Adrenal gland (tissue), 12 donors: Measurements from ENCODE around the gene ZNF616. TPM values are rescaled to one million over a fixed set of nuclear protein-coding genes. Genes with fewer than 3 reads are reported as not detected.

ENCODE experiments used
- DNase-seq, 7 donors: peaks; one replicate each; pipeline ENCODE4 v3.0.0-alpha.2; 2019 to 2020
- H3K27ac ChIP-seq, 5 donors: fragments of 200-600 bp; sonication (generic) in 4 of 5; 1 replicate in 3 of 5; 2 replicates in 2 of 5; pipeline versions ENCODE4 v1.5.1 to v1.8.0; 2016 to 2020; ENCODE audit warnings: mild to moderate bottlenecking in 1 of 5
- H3K27me3 ChIP-seq: fragments of 200-600 bp; 2 replicates; pipeline ENCODE4 v1.8.0; 2021
- H3K36me3 ChIP-seq, 2 donors: fragments of 200-600 bp; replicated peaks in 1 of 2; 1 replicate in 1 of 2; 2 replicates in 1 of 2; pipeline versions ENCODE4 v1.5.1 to v1.8.0; 2018 to 2022
- H3K4me1 ChIP-seq, 2 donors: fragments of 200-600 bp; replicated peaks in 1 of 2; 1 replicate in 1 of 2; 2 replicates in 1 of 2; pipeline versions ENCODE4 v1.5.1 to v1.8.0; 2018 to 2021
- H3K4me3 ChIP-seq, 4 donors: fragments of 200-600 bp; sonication (generic) in 3 of 4; one replicate each; pipeline ENCODE4 v1.5.1; 2016 to 2018
- H3K9me3 ChIP-seq, 3 donors: fragments of 200-600 bp; sonication (generic) in 1 of 3; replicated peaks in 1 of 3; 1 replicate in 2 of 3; 2 replicates in 1 of 3; pipeline versions ENCODE4 v1.5.1 to v1.8.0; 2016 to 2021
- CTCF ChIP-seq, 6 experiments: fragments of 450-650 bp in 4 of 6; fragments of 200-600 bp in 2 of 6; sonication (generic) in 1 of 6; IDR thresholded peaks; 1 replicate in 5 of 6; 2 replicates in 1 of 6; pipeline versions ENCODE4 v1.5.1 to v1.8.0; 2016 to 2021; ENCODE audit warnings: antibody characterized with exemption in 6 of 6, mild to moderate bottlenecking in 2 of 6, moderate library complexity in 1 of 6
- POLR2A ChIP-seq, 2 donors: fragments of 450-650 bp; IDR thresholded peaks; one replicate each; pipeline ENCODE4 v1.6.1; 2017; ENCODE audit warnings: antibody characterized with exemption in 2 of 2, mild to moderate bottlenecking in 2 of 2, moderate library complexity in 1 of 2
- WGBS, 4 donors: extraction: QIAGEN DNeasy Blood & Tissue Kit in 2 of 4; methylation state at CpG; one replicate each; pipeline versions ENCODE4 v1.1.5 to v1.1.7; 2013 to 2017; 5-methylcytosine and 5-hydroxymethylcytosine counted together
- intact Hi-C, 2 donors: fragments of 100-400 bp; cut with DNase I; formaldehyde crosslinking; loops; one replicate each; pipeline versions ENCODE4 v1.14.1 to v1.15.0; 2022 to 2023
- polyA plus RNA-seq, 3 donors: library from polyadenylated mRNA; stranded (reverse); fragments of 200-250 nt in 2 of 3; fragments of 350-450 nt in 1 of 3; fragmentation: Illumina TruSeq in 1 of 3; extraction: RNeasy Lipid Tissue Mini Kit (QIAGEN cat#74804) in 1 of 3; gene quantifications; one replicate each; pipeline ENCODE4 v1.2.3, GENCODE V29; 2013 to 2014
- total RNA-seq, 9 donors: library from RNA; depleted of rRNA in 4 of 9; stranded (reverse); fragments of >200 nt in 4 of 9; fragments of 120-200 nt in 1 of 9; fragmentation: NEBNext Ultra II Directional in 1 of 9; extraction: Animal tissue kit (Norgen Biotek cat#: 25700) in 1 of 9; gene quantifications; one replicate each; pipeline versions ENCODE4 v1.1.0 to v1.2.4, GENCODE V29; 2013 to 2023
- donor health status: healthy with polysubstance abuse.
- donor health status: Bipolar disorder and iron deficiency.
- donor health status: DM: yes; HTN: yes; CAD: no.
- donor health status: DM: no; HTN: no; CAD: no.
- donor health status: DM: no; HTN: no; CAD: no.
- donor health status: DM: yes; HTN: yes; CAD: no.

The ZNF616 gene
- total and polyA plus RNA-seq, 12 donors = 5.2 to 55.4 (median 15.1) TPM

GRCh38 chr19:52170304-52170703 is 30.6 kb upstream of the ZNF616 start:
- TF ChIP-seq CTCF (IDR thresholded peaks at IDR 0.05) = no peak
- peak in 1 of 2 donors; percentile 16 for TF ChIP-seq POLR2A (IDR thresholded peaks at IDR 0.05)
- peak overlapping the region; percentile 54 to 78 (median 76) for H3K27ac ChIP-seq
- WGBS, 4 donors = 3 to 9% (median 6%) methylated on average over 5 of the region's 5 CpGs
- peaks cover 13 to 20% of the 10 kb centered on the region in 2 donors for H3K4me1 ChIP-seq
- peak overlapping the region; percentile 18 to 97 (median 88) for H3K4me3 ChIP-seq
- peaks cover 0 to 23% of the 10 kb centered on the region in 2 donors for H3K36me3 ChIP-seq
- H3K9me3 ChIP-seq = no peaks in the 10 kb centered on the region
- intact Hi-C loops = no loop called here
- peak in 4 of 7 donors; percentile 32 to 45 (median 36) for DNase-seq
- H3K27me3 ChIP-seq = no peaks in the 10 kb centered on the region

GRCh38 chr19:52155596-52156359 is 16.0 kb upstream of the ZNF616 start:
- Histone ChIP-seq H3K27ac (no peak overlapping the region), H3K9me3 (peaks cover 0 to 53% (median 0%) of the 10 kb centered on the region in 3 donors), H3K4me3 (no peak overlapping the region), H3K36me3 (peaks cover 0 to 28% of the 10 kb centered on the region in 2 donors), H3K4me1 (no peaks in the 10 kb centered on the region), H3K27me3 (no peaks in the 10 kb centered on the region)
- no peak for TF ChIP-seq POLR2A (IDR thresholded peaks at IDR 0.05)
- no peak for TF ChIP-seq CTCF (IDR thresholded peaks at IDR 0.05)
- DNase-seq = no peak
- intact Hi-C loops = no loop called here
- WGBS, 4 donors = 96 to 97% (median 97%) methylated on average over 15 of the region's 15 CpGs

- no peaks in the 10 kb centered on the region for H3K36me3 ChIP-seq
- H3K9me3 ChIP-seq = peaks cover 0 to 3% (median 0%) of the 10 kb centered on the region in 3 donors
- no peaks in the 10 kb centered on the region for H3K27me3 ChIP-seq
- TF ChIP-seq POLR2A (IDR thresholded peaks at IDR 0.05) (no peak), CTCF (IDR thresholded peaks at IDR 0.05) (no peak)
- DNase-seq = no peak
- H3K4me3 ChIP-seq = no peak overlapping the region
- H3K27ac ChIP-seq = no peak overlapping the region
- H3K4me1 ChIP-seq = no peaks in the 10 kb centered on the region
- intact Hi-C loops = no loop called here
These were observed 8.5 kb upstream of the ZNF616 start for GRCh38 chr19:52148256-52148655.

GRCh38 chr19:52142001-52142595 is 2.4 kb upstream of the ZNF616 start:
- no peaks in the 10 kb centered on the region for H3K27me3 ChIP-seq
- H3K9me3 ChIP-seq = no peaks in the 10 kb centered on the region
- no peak overlapping the region for H3K27ac ChIP-seq
- no peak overlapping the region for H3K4me3 ChIP-seq
- WGBS, 4 donors = 74 to 79% (median 77%) methylated on average over 3 of the region's 3 CpGs
- peaks cover 0 to 21% of the 10 kb centered on the region in 2 donors for H3K4me1 ChIP-seq
- TF ChIP-seq CTCF (IDR thresholded peaks at IDR 0.05) (no peak), POLR2A (IDR thresholded peaks at IDR 0.05) (no peak)
- intact Hi-C loops = no loop called here
- DNase-seq = no peak
- H3K36me3 ChIP-seq = no peaks in the 10 kb centered on the region
